SJSA1 (cell line): Measurements from ENCODE around the gene UTP11. TPM values are rescaled to one million over a fixed set of nuclear protein-coding genes. Genes with fewer than 3 reads are reported as not detected.

ENCODE experiments used
- DNase-seq, 2 experiments: peaks; one replicate each; pipeline ENCODE4 v3.0.0-alpha.2; 2015 to 2020; ENCODE audit warnings: low spot score in 2 of 2, low read depth in 1 of 2
- H3K27ac ChIP-seq: fragments of 250-450 bp; sonication (Bioruptor Pico); 2 replicates; pipeline ENCODE4 v1.5.1; 2020; ENCODE audit warnings: mild to moderate bottlenecking, moderate library complexity
- H3K27me3 ChIP-seq: fragments of 250-450 bp; sonication (Bioruptor Pico); replicated peaks from 2 replicates; pipeline ENCODE4 v1.5.1; 2020; ENCODE audit warnings: mild to moderate bottlenecking, moderate library complexity
- H3K36me3 ChIP-seq: fragments of 250-450 bp; sonication (Bioruptor Pico); 2 replicates; pipeline ENCODE4 v1.5.1; 2020; ENCODE audit warnings: mild to moderate bottlenecking
- H3K4me1 ChIP-seq: fragments of 250-450 bp; sonication (Bioruptor Pico); replicated peaks from 2 replicates; pipeline ENCODE4 v1.6.1; 2021; ENCODE audit warnings: mild to moderate bottlenecking
- H3K4me3 ChIP-seq: fragments of 250-450 bp; sonication (Bioruptor Pico); 2 replicates; pipeline ENCODE4 v1.5.1; 2020; ENCODE audit warnings: mild to moderate bottlenecking
- H3K9me3 ChIP-seq: fragments of 250-450 bp; sonication (Bioruptor Pico); replicated peaks from 2 replicates; pipeline ENCODE4 v1.5.1; 2020; ENCODE audit warnings: mild to moderate bottlenecking
- total RNA-seq: library from RNA; depleted of rRNA; stranded (reverse); fragments of >200 nt; shearing (Covaris generic); gene quantifications from 2 replicates; pipeline ENCODE4 v1.2.3, GENCODE V29; 2014

Gene UTP11
- total RNA-seq, 1 experiment from 2014 or later: 124 TPM

- Histone ChIP-seq H3K27ac (peak overlapping the region; percentile 94; the same call in 1 of the 2 replicates), H3K36me3 (peaks cover 57% of the 10 kb centered on the region), H3K9me3 (no peaks in the 10 kb centered on the region), H3K4me1 (peaks cover 71% of the 10 kb centered on the region), H3K4me3 (no peak overlapping the region), H3K27me3 (no peaks in the 10 kb centered on the region)
- DNase-seq: no peak
These were observed 14.3 kb upstream of the UTP11 start for GRCh38 chr1:37998089-37998808.

- DNase-seq: no peak
- Histone ChIP-seq H3K4me1 (peaks cover 78% of the 10 kb centered on the region), H3K27ac (peak overlapping the region; percentile 94), H3K27me3 (no peaks in the 10 kb centered on the region), H3K9me3 (no peaks in the 10 kb centered on the region), H3K36me3 (peaks cover 64% of the 10 kb centered on the region), H3K4me3 (no peak overlapping the region)
These were observed 13.6 kb upstream of the UTP11 start for GRCh38 chr1:37998913-37999429.

GRCh38 chr1:37999430-38000232, 12.9 kb upstream of the UTP11 start:
- H3K27ac ChIP-seq: peak overlapping the region; percentile 94
- peaks cover 85% of the 10 kb centered on the region for H3K4me1 ChIP-seq
- H3K36me3 ChIP-seq: peaks cover 70% of the 10 kb centered on the region
- no peaks in the 10 kb centered on the region for H3K27me3 ChIP-seq
- no peaks in the 10 kb centered on the region for H3K9me3 ChIP-seq
- peak; percentile 86 to 88 for DNase-seq
- H3K4me3 ChIP-seq: no peak overlapping the region

- no peak overlapping the region for H3K4me3 ChIP-seq
- H3K4me1 ChIP-seq: peaks cover 82% of the 10 kb centered on the region
- H3K27me3 ChIP-seq: no peaks in the 10 kb centered on the region
- H3K9me3 ChIP-seq: no peaks in the 10 kb centered on the region
- DNase-seq: no peak
- peaks cover 65% of the 10 kb centered on the region for H3K36me3 ChIP-seq
- H3K27ac ChIP-seq: peak overlapping the region; percentile 94
These were observed 12.4 kb upstream of the UTP11 start for GRCh38 chr1:38000233-38000528.

GRCh38 chr1:38000529-38001455, 11.7 kb upstream of the UTP11 start:
- peak overlapping the region; percentile 94 for H3K27ac ChIP-seq
- peaks cover 78% of the 10 kb centered on the region for H3K4me1 ChIP-seq
- H3K27me3 ChIP-seq: no peaks in the 10 kb centered on the region
- peak; percentile 91 to 98 for DNase-seq
- no peak overlapping the region for H3K4me3 ChIP-seq
- H3K9me3 ChIP-seq: no peaks in the 10 kb centered on the region
- H3K36me3 ChIP-seq: peaks cover 64% of the 10 kb centered on the region

- H3K4me1 ChIP-seq: peaks cover 62% of the 10 kb centered on the region
These were observed 9.0 kb upstream of the UTP11 start for GRCh38 chr1:38003261-38004250.

GRCh38 chr1:38004284-38005108, 8.0 kb upstream of the UTP11 start:
- peaks cover 58% of the 10 kb centered on the region for H3K4me1 ChIP-seq
- H3K27me3 ChIP-seq: no peaks in the 10 kb centered on the region
- no peak overlapping the region for H3K27ac ChIP-seq
- H3K36me3 ChIP-seq: peaks cover 34% of the 10 kb centered on the region
- H3K9me3 ChIP-seq: no peaks in the 10 kb centered on the region
- peak overlapping the region; percentile 82 for H3K4me3 ChIP-seq
- peak in 1 of 2 experiments; percentile 31 for DNase-seq

More at GRCh38 chr1:38003261-38004250, 9.0 kb upstream of the UTP11 start:
- Histone ChIP-seq H3K9me3 (no peaks in the 10 kb centered on the region), H3K36me3 (peaks cover 44% of the 10 kb centered on the region), H3K27ac (no peak overlapping the region), H3K4me3 (peak overlapping the region; percentile 82), H3K27me3 (no peaks in the 10 kb centered on the region)
- DNase-seq: no peak

- H3K27ac ChIP-seq: no peak within 1 kb of the TSS
- no peaks in the 10 kb centered on the region for H3K27me3 ChIP-seq
- peak within 1 kb of the TSS; percentile 82 for H3K4me3 ChIP-seq
- peak in 1 of 2 experiments; percentile 71 for DNase-seq
- no peaks in the 10 kb centered on the region for H3K9me3 ChIP-seq
- peaks cover 28% of the 10 kb centered on the region for H3K36me3 ChIP-seq
- peaks cover 49% of the 10 kb centered on the region for H3K4me1 ChIP-seq
These were observed 7.1 kb upstream of the UTP11 start, which contains the start of gene FHL3 for GRCh38 chr1:38005195-38006007. TSS of gene FHL3 (minus strand) at chr1:38005514. CDS start at chr1:37999412, 6,102 bp downstream.

- Histone ChIP-seq H3K4me1 (peaks cover 41% of the 10 kb centered on the region), H3K9me3 (no peaks in the 10 kb centered on the region), H3K27ac (no peak overlapping the region), H3K36me3 (peaks cover 28% of the 10 kb centered on the region), H3K27me3 (no peaks in the 10 kb centered on the region), H3K4me3 (no peak overlapping the region)
- DNase-seq: no peak
These were observed 6.3 kb upstream of the UTP11 start for GRCh38 chr1:38006008-38006828.

GRCh38 chr1:38009088-38009840, 3.3 kb upstream of the UTP11 start:
- no peak overlapping the region for H3K27ac ChIP-seq
- no peaks in the 10 kb centered on the region for H3K27me3 ChIP-seq
- H3K9me3 ChIP-seq: no peaks in the 10 kb centered on the region
- peak in 1 of 2 experiments; percentile 49 for DNase-seq
- peaks cover 29% of the 10 kb centered on the region for H3K4me1 ChIP-seq
- peaks cover 19% of the 10 kb centered on the region for H3K36me3 ChIP-seq
- no peak overlapping the region for H3K4me3 ChIP-seq
